Spleen (tissue), 7 donors: Measurements from ENCODE around the gene XRCC4.

Experiments used
- CTCF ChIP-seq, 11 experiments: fragments of 200-600 bp in 7 of 11; fragments of 450-650 bp in 4 of 11; sonication (generic) in 4 of 11; IDR thresholded peaks in 8 of 11; conservative IDR thresholded peaks in 3 of 11; 1 replicate in 7 of 11; 2 replicates in 4 of 11; pipeline versions ENCODE4 v1.4.0 to v1.8.0; 2016 to 2021; ENCODE audit warnings: antibody characterized with exemption in 11 of 11, inconsistent platforms in 4 of 11, mild to moderate bottlenecking in 1 of 11
- POLR2A ChIP-seq, 3 donors: fragments of 450-650 bp; IDR thresholded peaks; one replicate each; pipeline ENCODE4 v1.5.1; 2017; ENCODE audit warnings: antibody characterized with exemption in 3 of 3, mild to moderate bottlenecking in 1 of 3
- POLR2AphosphoS5 ChIP-seq, 3 donors: sonication (generic); formaldehyde crosslinking; IDR thresholded peaks; one replicate each; pipeline ENCODE4 v1.5.1; 2017; ENCODE audit warnings: antibody characterized with exemption in 3 of 3
- donor health status: DM: no; HTN: no; CAD: no; lungs with moderate emphysema.
- donor health status: DM: no; HTN: no; CAD: no.
- donor health status: DM: no; HTN: no; CAD: no.

DNA sequence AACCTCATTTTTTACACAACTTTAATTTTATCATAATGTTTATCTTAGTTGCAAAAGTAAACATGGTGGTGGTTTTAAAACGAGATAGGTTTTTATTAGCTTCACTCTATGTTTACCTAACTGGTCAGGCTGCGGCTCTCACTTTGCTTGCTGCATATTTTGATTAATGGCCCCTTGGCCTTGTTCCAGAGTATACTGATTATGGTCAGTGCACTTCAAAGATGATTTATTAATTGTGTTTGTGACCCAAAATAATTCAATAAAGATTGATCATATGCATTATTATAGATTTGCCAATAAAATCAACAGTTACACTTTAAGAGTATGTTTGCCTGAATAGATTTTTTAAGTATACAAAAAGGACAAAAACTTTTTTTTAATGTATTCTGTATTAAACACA is 188.0 kb downstream of the XRCC4 start:
- TF ChIP-seq CTCF (IDR thresholded peaks at IDR 0.05 in 8 of 11, conservative IDR thresholded peaks at IDR 0.05 in 3 of 11) (no peak), POLR2AphosphoS5 (IDR thresholded peaks at IDR 0.05) (no peak), POLR2A (IDR thresholded peaks at IDR 0.05) (no peak)
